Calu3 (cell line): ENCODE measurements around the gene MRM2. TPM values are rescaled to one million over a fixed set of nuclear protein-coding genes. Genes with fewer than 3 reads are reported as not detected.

Experiments
- BruUV-seq: library from RNA; stranded (reverse); fragments of 400-500 nt; replicated peaks from 2 replicates; lab custom pipeline; 2021; lab: Mats Ljungman, UMichigan
- CTCF ChIA-PET: fragments of 300-600 bp; sonication (Branson Sonifier 250); formaldehyde crosslinking; loops from one replicate; lab custom pipeline; 2022; ENCODE audit warnings: antibody characterized with exemption; lab: Charles Lee
- DNase-seq: peaks from one replicate; pipeline ENCODE4 v3.0.0; 2022
- H3K27ac Mint-ChIP-seq: one replicate; pipeline ENCODE4 v1.8.0; 2022; ENCODE audit warnings: mixed read lengths; ENCODE audit not compliant: unreplicated experiment
- H3K27me3 Mint-ChIP-seq: one replicate; pipeline ENCODE4 v1.8.0; 2022; ENCODE audit warnings: mixed read lengths; ENCODE audit not compliant: unreplicated experiment
- H3K36me3 Mint-ChIP-seq: one replicate; pipeline ENCODE4 v1.8.0; 2022; ENCODE audit warnings: mild to moderate bottlenecking, moderate library complexity, mixed read lengths; ENCODE audit not compliant: insufficient read depth, unreplicated experiment
- H3K4me1 Mint-ChIP-seq: one replicate; pipeline ENCODE4 v1.8.0; 2022; ENCODE audit warnings: mild to moderate bottlenecking, low read depth, mixed read lengths; ENCODE audit not compliant: unreplicated experiment
- H3K4me3 Mint-ChIP-seq: one replicate; pipeline ENCODE4 v1.8.0; 2022; ENCODE audit warnings: mild to moderate bottlenecking, low read depth, moderate library complexity, mixed read lengths; ENCODE audit not compliant: unreplicated experiment
- H3K9me3 Mint-ChIP-seq: one replicate; pipeline ENCODE4 v1.8.0; 2022; ENCODE audit warnings: low read depth, mixed read lengths; ENCODE audit not compliant: unreplicated experiment
- intact Hi-C: fragments of 100-400 bp; cut with micrococcal nuclease; formaldehyde crosslinking; loops from one replicate; pipeline ENCODE4 v1.10.0; 2022; ENCODE audit not compliant: unreplicated experiment
- total RNA-seq: library from RNA; stranded (reverse); gene quantifications from 2 replicates; pipeline ENCODE4 v1.2.3, GENCODE V29; 2022
- TF ChIP-seq, protein P1 (sequence below): fragments of 200-600 bp; IDR thresholded peaks from one replicate; pipeline ENCODE4 v1.8.0; 2022; ENCODE audit warnings: antibody characterized with exemption; ENCODE audit not compliant: unreplicated experiment

The MRM2 gene
- total RNA-seq, 1 experiment from 2014 or later: 64.3 TPM

- no peak overlapping the region for H3K27ac Mint-ChIP-seq
- no peak overlapping the region for H3K4me3 Mint-ChIP-seq
- no peaks in the 10 kb centered on the region for H3K9me3 Mint-ChIP-seq
- TF ChIP-seq, protein P1, sequence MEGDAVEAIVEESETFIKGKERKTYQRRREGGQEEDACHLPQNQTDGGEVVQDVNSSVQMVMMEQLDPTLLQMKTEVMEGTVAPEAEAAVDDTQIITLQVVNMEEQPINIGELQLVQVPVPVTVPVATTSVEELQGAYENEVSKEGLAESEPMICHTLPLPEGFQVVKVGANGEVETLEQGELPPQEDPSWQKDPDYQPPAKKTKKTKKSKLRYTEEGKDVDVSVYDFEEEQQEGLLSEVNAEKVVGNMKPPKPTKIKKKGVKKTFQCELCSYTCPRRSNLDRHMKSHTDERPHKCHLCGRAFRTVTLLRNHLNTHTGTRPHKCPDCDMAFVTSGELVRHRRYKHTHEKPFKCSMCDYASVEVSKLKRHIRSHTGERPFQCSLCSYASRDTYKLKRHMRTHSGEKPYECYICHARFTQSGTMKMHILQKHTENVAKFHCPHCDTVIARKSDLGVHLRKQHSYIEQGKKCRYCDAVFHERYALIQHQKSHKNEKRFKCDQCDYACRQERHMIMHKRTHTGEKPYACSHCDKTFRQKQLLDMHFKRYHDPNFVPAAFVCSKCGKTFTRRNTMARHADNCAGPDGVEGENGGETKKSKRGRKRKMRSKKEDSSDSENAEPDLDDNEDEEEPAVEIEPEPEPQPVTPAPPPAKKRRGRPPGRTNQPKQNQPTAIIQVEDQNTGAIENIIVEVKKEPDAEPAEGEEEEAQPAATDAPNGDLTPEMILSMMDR: no peak
- no peak for DNase-seq
- peaks cover 27% of the 10 kb centered on the region for H3K36me3 Mint-ChIP-seq
- H3K27me3 Mint-ChIP-seq: no peaks in the 10 kb centered on the region
- intact Hi-C loops: no loop called here
- BruUV-seq: no TSS peak
- H3K4me1 Mint-ChIP-seq: no peaks in the 10 kb centered on the region
- CTCF ChIA-PET: no interaction called here
Measured at GRCh38 chr7:2202901-2203765, 38.9 kb downstream of the MRM2 start.

- CTCF ChIA-PET: no interaction called here
- TF ChIP-seq, protein P1: no peak
- H3K36me3 Mint-ChIP-seq: peaks cover 30% of the 10 kb centered on the region
- no peaks in the 10 kb centered on the region for H3K4me1 Mint-ChIP-seq
- no TSS peak for BruUV-seq
- no peak overlapping the region for H3K4me3 Mint-ChIP-seq
- H3K9me3 Mint-ChIP-seq: no peaks in the 10 kb centered on the region
- H3K27me3 Mint-ChIP-seq: no peaks in the 10 kb centered on the region
- no peak for DNase-seq
- intact Hi-C loops: no loop called here
- no peak overlapping the region for H3K27ac Mint-ChIP-seq
Measured at GRCh38 chr7:2202361-2202761, 39.6 kb downstream of the MRM2 start.

GRCh38 chr7:2201686-2202360 is 40.2 kb downstream of the MRM2 start:
- no peaks in the 10 kb centered on the region for H3K9me3 Mint-ChIP-seq
- H3K36me3 Mint-ChIP-seq: peaks cover 28% of the 10 kb centered on the region
- CTCF ChIA-PET: no interaction called here
- intact Hi-C loops: no loop called here
- no peak for DNase-seq
- H3K4me3 Mint-ChIP-seq: no peak overlapping the region
- no TSS peak for BruUV-seq
- no peaks in the 10 kb centered on the region for H3K27me3 Mint-ChIP-seq
- no peak overlapping the region for H3K27ac Mint-ChIP-seq
- no peaks in the 10 kb centered on the region for H3K4me1 Mint-ChIP-seq
- TF ChIP-seq, protein P1: no peak

DNA sequence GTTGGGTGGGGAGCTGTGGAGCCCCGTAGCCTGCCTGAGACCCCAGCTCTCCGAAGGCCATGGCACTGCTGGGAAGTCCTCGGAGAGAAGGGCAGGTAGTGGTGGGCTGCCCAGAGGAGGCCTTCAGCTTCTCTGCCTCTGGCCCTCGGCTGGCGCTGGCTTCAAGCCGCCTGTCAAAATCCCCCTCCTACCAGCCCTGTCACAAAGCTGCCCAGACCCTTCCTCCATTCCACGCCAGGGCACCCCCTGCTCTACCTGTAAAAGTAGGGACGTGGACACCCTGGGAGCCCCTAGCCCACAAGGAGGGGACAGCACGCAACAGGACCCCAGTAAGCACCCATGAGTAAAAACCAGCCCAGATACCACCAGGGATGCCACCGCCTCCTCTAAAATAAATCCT is 40.9 kb downstream of the MRM2 start:
- BruUV-seq: no TSS peak
- CTCF ChIA-PET: no interaction called here
- intact Hi-C loops: no loop called here
- TF ChIP-seq, protein P1: no peak
- Mint-ChIP-seq H3K27ac (no peak overlapping the region), H3K4me3 (no peak overlapping the region), H3K9me3 (peaks cover 4% of the 10 kb centered on the region), H3K27me3 (no peaks in the 10 kb centered on the region), H3K36me3 (peaks cover 28% of the 10 kb centered on the region), H3K4me1 (no peaks in the 10 kb centered on the region)
- no peak for DNase-seq
